Progenitor cell of endocrine pancreas (in vitro differentiated cells): ENCODE data around the gene USF3. TPM values are rescaled to one million over a fixed set of nuclear protein-coding genes. Genes with fewer than 3 reads are reported as not detected.
A peak's percentile ranks its signal among the peaks of the same experiment; 100 is the strongest.

ENCODE experiments used
- DNase-seq: peaks from one replicate; pipeline ENCODE4 v3.0.0; 2021; ENCODE audit warnings: low spot score; ENCODE audit not compliant: unreplicated experiment
- H3K27ac Mint-ChIP-seq: 2 replicates; pipeline ENCODE4 v1.8.0; 2021; ENCODE audit warnings: mild to moderate bottlenecking, moderate library complexity, mixed read lengths
- H3K27me3 Mint-ChIP-seq: 2 replicates; pipeline ENCODE4 v1.8.0; 2021; ENCODE audit warnings: mixed read lengths
- H3K36me3 Mint-ChIP-seq: 2 replicates; pipeline ENCODE4 v1.8.0; 2022; ENCODE audit warnings: mixed read lengths; ENCODE audit not compliant: insufficient read depth
- H3K4me1 Mint-ChIP-seq: 2 replicates; pipeline ENCODE4 v1.8.0; 2021; ENCODE audit warnings: low read depth, mixed read lengths
- H3K4me3 Mint-ChIP-seq: 2 replicates; pipeline ENCODE4 v1.8.0; 2021; ENCODE audit warnings: low read depth, mild to moderate bottlenecking, moderate library complexity, mixed read lengths
- H3K9me3 Mint-ChIP-seq: 2 replicates; pipeline ENCODE4 v1.8.0; 2021; ENCODE audit warnings: low read depth, mixed read lengths
- CTCF ChIP-seq: fragments of 200-600 bp; sonication (generic); IDR thresholded peaks from one replicate; pipeline ENCODE4 v1.5.0; 2021; ENCODE audit warnings: antibody characterized with exemption, mild to moderate bottlenecking; ENCODE audit not compliant: unreplicated experiment
- total RNA-seq: library from RNA; stranded (reverse); gene quantifications from 2 replicates; pipeline ENCODE4 v1.2.1, GENCODE V29; 2021

The USF3 gene
- total RNA-seq, 1 donor from 2014 or later, result 22.3 TPM

- no peak for DNase-seq
- Mint-ChIP-seq H3K9me3 (no peaks in the 10 kb centered on the region), H3K4me3 (no peak overlapping the region), H3K4me1 (peaks cover 37% of the 10 kb centered on the region), H3K27me3 (no peaks in the 10 kb centered on the region), H3K27ac (no peak overlapping the region), H3K36me3 (peaks cover 46% of the 10 kb centered on the region)
- no peak for TF ChIP-seq CTCF
Observed at GRCh38 chr3:113659996-113660395, 36.4 kb downstream of the USF3 start.

GRCh38 chr3:113659101-113659541 is 37.3 kb downstream of the USF3 start:
- Mint-ChIP-seq H3K27me3 (no peaks in the 10 kb centered on the region), H3K4me1 (peaks cover 34% of the 10 kb centered on the region), H3K36me3 (peaks cover 47% of the 10 kb centered on the region), H3K9me3 (no peaks in the 10 kb centered on the region), H3K4me3 (no peak overlapping the region), H3K27ac (no peak overlapping the region)
- DNase-seq, result no peak
- TF ChIP-seq CTCF, result no peak

GRCh38 chr3:113658107-113658506 is 38.3 kb downstream of the USF3 start:
- no peak for TF ChIP-seq CTCF
- peaks cover 48% of the 10 kb centered on the region for H3K36me3 Mint-ChIP-seq
- DNase-seq, result no peak

GRCh38 chr3:113654851-113655250 is 41.6 kb downstream of the USF3 start:
- Mint-ChIP-seq H3K27ac (peak overlapping the region; percentile 81), H3K27me3 (no peaks in the 10 kb centered on the region), H3K36me3 (peaks cover 45% of the 10 kb centered on the region), H3K9me3 (no peaks in the 10 kb centered on the region), H3K4me1 (peaks cover 8% of the 10 kb centered on the region), H3K4me3 (no peak overlapping the region)
- TF ChIP-seq CTCF, result no peak
- DNase-seq, result no peak

More at GRCh38 chr3:113658107-113658506, 38.3 kb downstream of the USF3 start:
- Mint-ChIP-seq H3K27me3 (no peaks in the 10 kb centered on the region), H3K9me3 (no peaks in the 10 kb centered on the region), H3K4me3 (no peak overlapping the region), H3K27ac (no peak overlapping the region), H3K4me1 (peaks cover 24% of the 10 kb centered on the region)

GRCh38 chr3:113654310-113654709 is 42.1 kb downstream of the USF3 start:
- Mint-ChIP-seq H3K4me1 (peaks cover 8% of the 10 kb centered on the region), H3K27me3 (no peaks in the 10 kb centered on the region), H3K4me3 (no peak overlapping the region), H3K9me3 (no peaks in the 10 kb centered on the region), H3K36me3 (peaks cover 43% of the 10 kb centered on the region), H3K27ac (no peak overlapping the region)
- no peak for TF ChIP-seq CTCF
- no peak for DNase-seq
